MM.1S (cell line): ENCODE results near the gene OR51E2.

Experiments used
- EZH2 ChIP-seq: fragments of 300-600 bp; sonication (generic); optimal IDR thresholded peaks from 2 replicates; pipeline ENCODE3; 2017; ENCODE audit warnings: low read depth, mild to moderate bottlenecking, antibody characterized with exemption, low read length, mixed read lengths
- TF ChIP-seq, protein P1 (sequence below): fragments of 300-600 bp; sonication (generic); IDR thresholded peaks from 2 replicates; pipeline ENCODE4 v1.5.1; 2016; ENCODE audit warnings: antibody characterized with exemption, low read length, mixed read lengths

GRCh38 chr11:4671741-4672140 lies 25.9 kb downstream of the OR51E2 start:
- TF ChIP-seq, protein P1, sequence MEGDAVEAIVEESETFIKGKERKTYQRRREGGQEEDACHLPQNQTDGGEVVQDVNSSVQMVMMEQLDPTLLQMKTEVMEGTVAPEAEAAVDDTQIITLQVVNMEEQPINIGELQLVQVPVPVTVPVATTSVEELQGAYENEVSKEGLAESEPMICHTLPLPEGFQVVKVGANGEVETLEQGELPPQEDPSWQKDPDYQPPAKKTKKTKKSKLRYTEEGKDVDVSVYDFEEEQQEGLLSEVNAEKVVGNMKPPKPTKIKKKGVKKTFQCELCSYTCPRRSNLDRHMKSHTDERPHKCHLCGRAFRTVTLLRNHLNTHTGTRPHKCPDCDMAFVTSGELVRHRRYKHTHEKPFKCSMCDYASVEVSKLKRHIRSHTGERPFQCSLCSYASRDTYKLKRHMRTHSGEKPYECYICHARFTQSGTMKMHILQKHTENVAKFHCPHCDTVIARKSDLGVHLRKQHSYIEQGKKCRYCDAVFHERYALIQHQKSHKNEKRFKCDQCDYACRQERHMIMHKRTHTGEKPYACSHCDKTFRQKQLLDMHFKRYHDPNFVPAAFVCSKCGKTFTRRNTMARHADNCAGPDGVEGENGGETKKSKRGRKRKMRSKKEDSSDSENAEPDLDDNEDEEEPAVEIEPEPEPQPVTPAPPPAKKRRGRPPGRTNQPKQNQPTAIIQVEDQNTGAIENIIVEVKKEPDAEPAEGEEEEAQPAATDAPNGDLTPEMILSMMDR, result no peak
- TF ChIP-seq EZH2, result no peak
